IMR-90 (cell line): Measurements from ENCODE around the gene MTHFD2L. TPM values are rescaled to one million over a fixed set of nuclear protein-coding genes. Genes with fewer than 3 reads are reported as not detected.
A peak's percentile ranks its signal among the peaks of the same experiment; 100 is the strongest.

Experiments used
- ATAC-seq: fragments of 200-7000 bp; cut with Tn5 transposase; 2 replicates; pipeline ENCODE4 v1.9.1; 2020; ENCODE audit warnings: low read depth, mild to moderate bottlenecking, moderate library complexity
- BruUV-seq: library from RNA; stranded (reverse); fragments of 400-500 nt; replicated peaks from 2 replicates; lab custom pipeline; 2021; lab: Mats Ljungman, UMichigan
- CTCF ChIA-PET: fragments of 300-600 bp; formaldehyde crosslinking; extraction: SDS; loops from one replicate; lab custom pipeline; 2021; ENCODE audit warnings: antibody characterized with exemption; lab: Yijun Ruan, JAX
- POLR2A ChIA-PET: fragments of 300-600 bp; sonication (Branson Sonifier 250); formaldehyde crosslinking; loops from one replicate; lab custom pipeline; 2022; ENCODE audit warnings: antibody characterized with exemption; ENCODE audit not compliant: unreplicated experiment; lab: Charles Lee
- DNase-seq: peaks from one replicate; pipeline ENCODE4 v3.0.0; 2013
- H2AFZ ChIP-seq: replicated peaks from 2 replicates; pipeline ENCODE3; 2013; ENCODE audit warnings: low read length, mild to moderate bottlenecking; ENCODE audit not compliant: poor library complexity
- H2AK5ac ChIP-seq: 2 replicates; pipeline ENCODE4 v1.6.1; 2013; ENCODE audit warnings: low read depth, low read length, inconsistent platforms
- H2AK9ac ChIP-seq: replicated peaks from 2 replicates; pipeline ENCODE3; 2013; ENCODE audit warnings: mild to moderate bottlenecking, low read depth, low read length, moderate library complexity; ENCODE audit not compliant: poor library complexity
- H2BK120ac ChIP-seq: 2 replicates; pipeline ENCODE4 v1.6.1; 2013; ENCODE audit warnings: low read depth, low read length, inconsistent platforms
- H2BK15ac ChIP-seq: 3 replicates; pipeline ENCODE4 v1.6.1; 2013; ENCODE audit warnings: low read depth, low read length, inconsistent platforms
- H2BK20ac ChIP-seq: 2 replicates; pipeline ENCODE4 v1.6.1; 2013; ENCODE audit warnings: low read depth, mild to moderate bottlenecking, inconsistent platforms, low read length, moderate library complexity
- H2BK5ac ChIP-seq: 2 replicates; pipeline ENCODE4 v1.6.1; 2013; ENCODE audit warnings: mild to moderate bottlenecking, low read depth, low read length, inconsistent platforms; ENCODE audit not compliant: poor library complexity, severe bottlenecking
- H3K14ac ChIP-seq: replicated peaks from 2 replicates; pipeline ENCODE4 v1.6.1; 2013; ENCODE audit warnings: low read depth, low read length, inconsistent platforms
- H3K18ac ChIP-seq: 2 replicates; pipeline ENCODE4 v1.6.1; 2013; ENCODE audit warnings: low read depth, low read length, control low read depth
- H3K23ac ChIP-seq: 2 replicates; pipeline ENCODE4 v1.6.1; 2013; ENCODE audit warnings: low read depth, low read length, inconsistent platforms
- H3K27ac ChIP-seq: 2 replicates; pipeline ENCODE4 v1.5.1; 2013; ENCODE audit warnings: mild to moderate bottlenecking, control low read depth, low read length; ENCODE audit not compliant: insufficient read depth
- H3K27me3 ChIP-seq: 2 replicates; pipeline ENCODE4 v1.6.1; 2013; ENCODE audit warnings: low read length; ENCODE audit not compliant: control insufficient read depth, insufficient read depth
- H3K36me3 ChIP-seq: 2 replicates; pipeline ENCODE4 v1.6.1; 2013; ENCODE audit warnings: low read length, mixed read lengths; ENCODE audit not compliant: control insufficient read depth, insufficient read depth
- H3K4ac ChIP-seq: 2 replicates; pipeline ENCODE4 v1.6.1; 2013; ENCODE audit warnings: low read depth, low read length, inconsistent platforms
- H3K4me1 ChIP-seq: 2 replicates; pipeline ENCODE4 v1.6.1; 2013; ENCODE audit warnings: low read length, mixed read lengths; ENCODE audit not compliant: control insufficient read depth, insufficient read depth
- H3K4me2 ChIP-seq: 2 replicates; pipeline ENCODE4 v1.6.1; 2013; ENCODE audit warnings: low read depth, mild to moderate bottlenecking, control low read depth, low read length, moderate library complexity
- H3K4me3 ChIP-seq: 2 replicates; pipeline ENCODE4 v1.5.1; 2013; ENCODE audit warnings: low read depth, mild to moderate bottlenecking, control low read depth, low read length, moderate library complexity; ENCODE audit not compliant: insufficient read depth
- H3K56ac ChIP-seq: 2 replicates; pipeline ENCODE4 v1.6.1; 2013; ENCODE audit warnings: low read length, inconsistent platforms; ENCODE audit not compliant: insufficient read depth; ENCODE audit errors: extremely low read depth
- H3K79me1 ChIP-seq, 2 experiments: 2 replicates each; pipeline ENCODE4 v1.6.1; 2013; ENCODE audit warnings: low read length in 2 of 2, inconsistent platforms in 1 of 2, low read depth in 1 of 2
- H3K9ac ChIP-seq: 2 replicates; pipeline ENCODE4 v1.6.1; 2013; ENCODE audit warnings: low read depth, low read length, control low read depth
- H3K9me1 ChIP-seq: 2 replicates; pipeline ENCODE4 v1.6.1; 2013; ENCODE audit warnings: low read length, inconsistent platforms; ENCODE audit not compliant: insufficient read depth
- H3K9me3 ChIP-seq: 2 replicates; pipeline ENCODE4 v1.6.1; 2013; ENCODE audit warnings: low read length; ENCODE audit not compliant: control insufficient read depth, insufficient read depth
- H4K20me1 ChIP-seq: 2 replicates; pipeline ENCODE4 v1.6.1; 2013; ENCODE audit warnings: low read length, inconsistent platforms; ENCODE audit not compliant: insufficient read depth
- H4K5ac ChIP-seq: 2 replicates; pipeline ENCODE4 v1.6.1; 2013; ENCODE audit warnings: mild to moderate bottlenecking, low read depth, low read length, control low read depth
- H4K8ac ChIP-seq, 2 experiments: 2 replicates each; pipeline ENCODE4 v1.6.1; 2013; ENCODE audit warnings: low read depth in 2 of 2, low read length in 2 of 2, control low read depth in 1 of 2, inconsistent platforms in 1 of 2
- H4K91ac ChIP-seq: 2 replicates; pipeline ENCODE4 v1.6.1; 2013; ENCODE audit warnings: low read depth, low read length, inconsistent platforms; ENCODE audit not compliant: insufficient read depth
- CEBPB ChIP-seq: IDR thresholded peaks from 2 replicates; pipeline ENCODE4 v1.6.1; 2012; ENCODE audit warnings: low read depth, low read length, improper control_type of control experiment
- CHD1 ChIP-seq: IDR thresholded peaks from 2 replicates; pipeline ENCODE4 v1.6.1; 2012; ENCODE audit warnings: low read depth, low read length, improper control_type of control experiment
- whole genome bisulfite sequencing, 2 experiments: methylation state at CpG; one replicate each; pipeline versions ENCODE4 v1.1.5 to v1.1.7; 2013; ENCODE audit warnings: missing lambda C conversion rate in 2 of 2; ENCODE audit not compliant: insufficient read length in 1 of 2; ENCODE audit errors: extremely low coverage in 2 of 2; 5-methylcytosine and 5-hydroxymethylcytosine counted together
- dilution Hi-C: fragments of 300-500 bp; cut with HindIII; formaldehyde crosslinking; loops from one replicate; pipeline ENCODE4 v1.14.3; 2018; ENCODE audit warnings: low sequenced_read_pairs; ENCODE audit not compliant: unreplicated experiment
- in situ Hi-C: fragments of 300-500 bp; cut with MboI; formaldehyde crosslinking; loops from 3 replicates; pipeline ENCODE4 v1.14.3; 2019; ENCODE audit warnings: low sequenced_read_pairs, inconsistent platforms, mixed read lengths
- intact Hi-C: fragments of 100-400 bp; cut with micrococcal nuclease; formaldehyde crosslinking; loops from 2 replicates; pipeline ENCODE4 v1.10.0; 2022
- polyA plus RNA-seq, 3 experiments: library from polyadenylated mRNA; depleted of rRNA; stranded (reverse); fragments of >200 nt; gene quantifications; 2 replicates each; pipeline ENCODE4 v1.2.3, GENCODE V29; 2012; ENCODE audit warnings: low replicate concordance in 1 of 3
- total RNA-seq: library from RNA; depleted of rRNA; stranded (reverse); fragments of >200 nt; gene quantifications from 2 replicates; pipeline ENCODE4 v1.2.3, GENCODE V29; 2012

Gene MTHFD2L
- total and polyA plus RNA-seq, 2 of the 4 experiments (the other 2 are of a cell fraction), result 2.8 to 4.3 TPM

DNA sequence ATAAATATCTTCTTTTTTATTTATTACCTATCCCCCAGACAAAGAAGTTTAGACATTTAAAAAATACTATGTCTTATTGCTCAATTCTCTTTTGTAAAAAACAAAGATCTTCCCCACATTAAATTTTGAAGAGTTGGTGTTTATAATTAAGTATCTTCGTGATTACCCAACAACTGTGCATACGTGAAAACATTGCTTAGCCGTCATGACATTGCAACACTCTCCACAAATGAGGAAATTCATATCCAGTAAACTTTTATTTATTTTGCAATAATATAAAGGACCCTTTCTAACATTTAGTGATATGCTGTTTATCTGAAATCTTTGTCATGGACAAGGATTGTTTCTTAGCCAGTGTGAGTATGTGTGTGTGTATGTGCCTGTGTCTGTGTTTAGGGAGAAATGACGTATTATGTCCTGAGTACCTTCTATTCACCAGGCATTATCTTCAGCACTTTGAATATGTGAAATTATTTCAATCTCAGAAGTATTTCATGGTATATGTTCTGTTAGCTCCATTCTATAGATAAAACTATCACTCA lies 180.9 kb downstream of the MTHFD2L start:
- Histone ChIP-seq H4K8ac (no peak overlapping the region), H3K4me2 (no peak overlapping the region), H3K27me3 (no peaks in the 10 kb centered on the region), H2AFZ (no peak overlapping the region), H3K56ac (no peak overlapping the region), H2AK5ac (no peak overlapping the region), H3K4me1 (no peaks in the 10 kb centered on the region), H3K23ac (no peak overlapping the region), H4K5ac (no peak overlapping the region), H2BK15ac (no peak overlapping the region), H3K14ac (no peak overlapping the region), H3K9me1 (no peaks in the 10 kb centered on the region; the same call in 1 of the 2 replicates), H3K9ac (no peak overlapping the region), H3K9me3 (peaks cover under 1% of the 10 kb centered on the region; the same call in 1 of the 2 replicates), H3K79me1 (no peaks in the 10 kb centered on the region), H2BK5ac (no peak overlapping the region), H2BK20ac (no peak overlapping the region), H2BK120ac (no peak overlapping the region), H2AK9ac (no peak overlapping the region), H3K4ac (no peak overlapping the region), H3K27ac (no peak overlapping the region), H3K4me3 (no peak overlapping the region), H4K20me1 (no peaks in the 10 kb centered on the region), H3K18ac (no peak overlapping the region), H4K91ac (no peak overlapping the region), H3K36me3 (no peaks in the 10 kb centered on the region)
- no peak for ATAC-seq
- POLR2A ChIA-PET, result no interaction called here
- in situ Hi-C loops, result loop anchor here (10.0 to 25.0 kb wide), 2 partner anchors 476 to 1148 kb away; no protein-coding TSS in a partner anchor
- CTCF ChIA-PET, result interaction anchor here (0.6 to 1.6 kb wide), 3 partner anchors 14 to 337 kb away, joined by 3 to 4 read pairs (median 3); no protein-coding TSS in a partner anchor
- BruUV-seq, result no TSS peak
- intact Hi-C loops, result no loop called here
- TF ChIP-seq CHD1 (no peak), CEBPB (peak; percentile 49; the same call in 1 of the 2 replicates)
- dilution Hi-C loops, result no loop called here
- no CpG with 5 or more reads among the region's 4 CpGs for WGBS, 2 experiments
- DNase-seq, result peak; percentile 12
